Ishikawa (cell line): ENCODE results near the gene DCBLD1.

Experiments used
- CEBPB ChIP-seq: IDR thresholded peaks from 2 replicates; pipeline ENCODE4 v1.6.1; 2012
- CREB1 ChIP-seq: IDR thresholded peaks from 2 replicates; pipeline ENCODE4 v1.6.1; 2012; ENCODE audit warnings: low read depth
- EGR1 ChIP-seq: IDR thresholded peaks from 2 replicates; pipeline ENCODE4 v1.6.1; 2012
- EP300 ChIP-seq: IDR thresholded peaks from 2 replicates; pipeline ENCODE4 v1.6.1; 2012; ENCODE audit warnings: borderline replicate concordance
- FOXM1 ChIP-seq: IDR thresholded peaks from 2 replicates; pipeline ENCODE4 v1.6.1; 2012; ENCODE audit warnings: low read depth, borderline replicate concordance
- NFIC ChIP-seq: IDR thresholded peaks from 2 replicates; pipeline ENCODE4 v1.6.1; 2012
- RAD21 ChIP-seq: IDR thresholded peaks from 2 replicates; pipeline ENCODE4 v1.6.1; 2012; ENCODE audit warnings: low read depth
- TAF1 ChIP-seq: IDR thresholded peaks from 2 replicates; pipeline ENCODE4 v1.6.1; 2012; ENCODE audit warnings: low read depth, mild to moderate bottlenecking
- TCF12 ChIP-seq: IDR thresholded peaks from 2 replicates; pipeline ENCODE4 v1.6.1; 2012; ENCODE audit warnings: low read depth
- TEAD4 ChIP-seq: IDR thresholded peaks from 2 replicates; pipeline ENCODE4 v1.6.1; 2012
- YY1 ChIP-seq: IDR thresholded peaks from 2 replicates; pipeline ENCODE4 v1.6.1; 2012; ENCODE audit warnings: low read depth
- ZBTB7A ChIP-seq: IDR thresholded peaks from 2 replicates; pipeline ENCODE4 v1.6.1; 2012; ENCODE audit warnings: low read depth
- TF ChIP-seq, protein P1 (sequence below): IDR thresholded peaks from 2 replicates; pipeline ENCODE4 v1.6.1; 2012; ENCODE audit warnings: low read depth, mild to moderate bottlenecking
- TF ChIP-seq, protein P2 (sequence below): IDR thresholded peaks from 2 replicates; pipeline ENCODE4 v1.6.1; 2012
- TF ChIP-seq, protein P3 (sequence below): IDR thresholded peaks from 2 replicates; pipeline ENCODE4 v1.6.1; 2012

The DCBLD1 gene

DNA sequence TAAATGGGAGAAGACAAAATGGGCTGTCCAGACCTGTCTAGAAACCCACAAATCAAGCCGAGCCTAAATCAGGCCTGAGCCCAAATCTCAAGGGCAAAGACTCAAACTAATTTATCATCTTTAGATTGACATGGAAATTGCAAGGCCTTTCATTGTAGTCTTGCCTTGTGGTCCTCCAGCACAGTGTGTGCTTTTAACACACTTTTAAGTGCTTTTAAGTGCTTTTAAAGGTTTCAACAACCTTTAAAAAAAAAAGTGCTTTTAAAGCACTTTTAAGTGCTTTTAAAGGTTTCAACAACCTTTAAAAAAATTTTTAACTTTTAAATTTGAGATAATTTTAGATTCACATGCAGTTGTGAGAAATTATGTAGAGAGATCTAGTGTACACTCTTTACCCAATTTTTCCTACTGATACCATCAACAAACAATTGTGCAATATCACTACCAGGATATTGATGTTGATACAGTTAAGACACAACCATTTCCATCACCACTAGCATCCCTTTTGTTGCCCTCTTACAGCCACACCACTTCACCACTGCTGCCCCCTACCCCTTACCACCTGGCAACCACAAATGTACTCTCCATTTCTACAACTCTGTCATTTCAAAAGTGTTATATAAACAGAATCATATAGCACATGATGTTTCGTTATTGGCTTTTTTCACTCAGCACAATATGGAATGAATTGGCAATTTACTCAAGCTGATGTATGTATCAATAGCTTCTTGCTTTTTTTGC is 23.1 kb upstream of the DCBLD1 start:
- no peak for TF ChIP-seq TEAD4
- TF ChIP-seq, protein P1, sequence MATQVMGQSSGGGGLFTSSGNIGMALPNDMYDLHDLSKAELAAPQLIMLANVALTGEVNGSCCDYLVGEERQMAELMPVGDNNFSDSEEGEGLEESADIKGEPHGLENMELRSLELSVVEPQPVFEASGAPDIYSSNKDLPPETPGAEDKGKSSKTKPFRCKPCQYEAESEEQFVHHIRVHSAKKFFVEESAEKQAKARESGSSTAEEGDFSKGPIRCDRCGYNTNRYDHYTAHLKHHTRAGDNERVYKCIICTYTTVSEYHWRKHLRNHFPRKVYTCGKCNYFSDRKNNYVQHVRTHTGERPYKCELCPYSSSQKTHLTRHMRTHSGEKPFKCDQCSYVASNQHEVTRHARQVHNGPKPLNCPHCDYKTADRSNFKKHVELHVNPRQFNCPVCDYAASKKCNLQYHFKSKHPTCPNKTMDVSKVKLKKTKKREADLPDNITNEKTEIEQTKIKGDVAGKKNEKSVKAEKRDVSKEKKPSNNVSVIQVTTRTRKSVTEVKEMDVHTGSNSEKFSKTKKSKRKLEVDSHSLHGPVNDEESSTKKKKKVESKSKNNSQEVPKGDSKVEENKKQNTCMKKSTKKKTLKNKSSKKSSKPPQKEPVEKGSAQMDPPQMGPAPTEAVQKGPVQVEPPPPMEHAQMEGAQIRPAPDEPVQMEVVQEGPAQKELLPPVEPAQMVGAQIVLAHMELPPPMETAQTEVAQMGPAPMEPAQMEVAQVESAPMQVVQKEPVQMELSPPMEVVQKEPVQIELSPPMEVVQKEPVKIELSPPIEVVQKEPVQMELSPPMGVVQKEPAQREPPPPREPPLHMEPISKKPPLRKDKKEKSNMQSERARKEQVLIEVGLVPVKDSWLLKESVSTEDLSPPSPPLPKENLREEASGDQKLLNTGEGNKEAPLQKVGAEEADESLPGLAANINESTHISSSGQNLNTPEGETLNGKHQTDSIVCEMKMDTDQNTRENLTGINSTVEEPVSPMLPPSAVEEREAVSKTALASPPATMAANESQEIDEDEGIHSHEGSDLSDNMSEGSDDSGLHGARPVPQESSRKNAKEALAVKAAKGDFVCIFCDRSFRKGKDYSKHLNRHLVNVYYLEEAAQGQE = no peak
- TF ChIP-seq CEBPB = no peak
- no peak for TF ChIP-seq NFIC
- TF ChIP-seq RAD21 = no peak
- TF ChIP-seq, protein P2, sequence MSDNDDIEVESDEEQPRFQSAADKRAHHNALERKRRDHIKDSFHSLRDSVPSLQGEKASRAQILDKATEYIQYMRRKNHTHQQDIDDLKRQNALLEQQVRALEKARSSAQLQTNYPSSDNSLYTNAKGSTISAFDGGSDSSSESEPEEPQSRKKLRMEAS = no peak
- TF ChIP-seq FOXM1 = no peak

DNA sequence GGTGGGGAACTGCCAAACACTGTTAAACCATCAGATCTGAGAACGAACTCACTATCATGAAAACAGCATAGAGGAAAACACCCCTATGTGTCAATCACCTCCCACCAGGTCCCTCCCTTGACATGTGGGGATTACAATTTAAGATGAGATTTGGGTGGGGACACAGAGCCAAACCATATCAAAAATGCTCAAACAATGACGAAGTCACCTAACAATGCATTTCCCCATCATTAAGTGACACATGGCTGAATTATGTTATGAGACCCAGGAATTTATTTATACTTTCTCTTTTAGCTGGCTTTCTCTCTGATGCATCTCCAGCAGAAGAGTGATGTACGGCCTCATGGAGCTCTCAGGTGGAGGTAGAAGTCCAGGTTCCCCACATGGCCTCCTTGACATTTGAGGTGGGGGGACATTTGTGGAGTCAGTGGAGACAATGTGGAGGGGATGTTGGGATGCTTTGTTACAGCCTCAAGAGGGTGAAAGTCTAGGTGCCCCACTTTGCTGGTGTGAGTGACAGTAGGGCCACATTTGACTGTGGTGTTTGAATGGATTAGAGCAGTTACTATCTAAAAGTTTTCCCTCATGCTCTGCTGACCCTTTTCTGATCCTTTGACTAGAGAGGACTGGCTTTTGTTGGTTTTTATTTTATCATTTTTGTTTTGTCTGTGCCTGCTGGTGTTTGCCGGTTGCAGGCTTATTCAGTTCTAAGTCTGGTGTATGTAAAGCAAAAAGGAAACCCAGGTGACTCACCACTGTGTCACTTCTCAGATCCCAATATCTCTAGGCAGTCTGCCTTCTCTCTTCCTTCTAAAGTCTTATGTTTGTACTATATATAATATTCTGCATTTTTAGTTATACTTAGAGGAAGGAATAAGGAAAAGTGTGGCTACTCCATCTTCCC is 18.5 kb upstream of the DCBLD1 start:
- TF ChIP-seq FOXM1 = no peak

DNA sequence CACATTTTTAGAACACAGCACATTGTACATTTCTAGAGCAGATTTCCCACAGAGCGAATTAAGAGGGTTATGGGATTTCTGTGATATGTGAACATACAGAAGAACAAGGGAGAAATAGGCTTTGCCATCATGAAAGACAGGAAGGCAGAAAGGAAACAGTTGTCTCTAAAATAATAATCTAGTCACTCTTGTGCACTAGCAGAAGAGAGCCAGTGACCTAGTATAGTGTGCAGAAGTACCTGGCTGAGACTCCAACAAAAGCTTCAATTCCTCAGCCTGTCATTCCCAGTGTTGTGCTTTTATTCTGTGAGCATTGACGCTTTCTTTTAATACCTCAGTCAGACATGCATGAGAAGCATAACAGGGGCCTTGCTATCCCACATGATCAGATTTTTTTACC is 17.8 kb upstream of the DCBLD1 start:
- TF ChIP-seq RAD21 = no peak
- no peak for TF ChIP-seq ZBTB7A
- TF ChIP-seq FOXM1 = no peak
- no peak for TF ChIP-seq NFIC
- TF ChIP-seq TCF12 = no peak
- no peak for TF ChIP-seq TAF1
- TF ChIP-seq, protein P2 = no peak
- TF ChIP-seq EP300 = no peak
- TF ChIP-seq YY1 = no peak
- no peak for TF ChIP-seq TEAD4
- no peak for TF ChIP-seq CEBPB
- TF ChIP-seq, protein P1 = no peak
- TF ChIP-seq CREB1 = no peak
- TF ChIP-seq, protein P3, sequence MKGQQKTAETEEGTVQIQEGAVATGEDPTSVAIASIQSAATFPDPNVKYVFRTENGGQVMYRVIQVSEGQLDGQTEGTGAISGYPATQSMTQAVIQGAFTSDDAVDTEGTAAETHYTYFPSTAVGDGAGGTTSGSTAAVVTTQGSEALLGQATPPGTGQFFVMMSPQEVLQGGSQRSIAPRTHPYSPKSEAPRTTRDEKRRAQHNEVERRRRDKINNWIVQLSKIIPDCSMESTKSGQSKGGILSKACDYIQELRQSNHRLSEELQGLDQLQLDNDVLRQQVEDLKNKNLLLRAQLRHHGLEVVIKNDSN = no peak

DNA sequence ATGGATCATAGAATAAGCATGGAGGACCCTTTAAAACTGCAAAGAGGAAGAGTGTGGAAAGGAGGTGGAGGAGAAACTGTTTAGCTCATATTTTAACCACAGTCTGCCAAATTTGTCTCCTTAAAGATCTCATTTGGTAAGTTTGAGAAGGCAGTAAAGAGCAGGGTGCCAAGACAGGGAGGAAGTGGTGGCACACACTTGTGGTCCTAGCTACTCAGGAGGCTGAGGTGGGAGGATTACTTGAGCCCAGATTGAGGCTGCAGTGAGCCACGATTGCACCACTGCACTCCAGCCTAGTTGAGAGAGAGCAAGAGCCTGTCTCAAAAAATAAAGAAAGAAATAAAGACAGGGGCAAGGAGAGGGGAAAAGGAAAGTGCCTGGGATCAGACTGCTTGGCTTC is 16.8 kb upstream of the DCBLD1 start:
- no peak for TF ChIP-seq ZBTB7A
- no peak for TF ChIP-seq CREB1
- no peak for TF ChIP-seq NFIC
- TF ChIP-seq TCF12 = no peak
- TF ChIP-seq YY1 = no peak
- no peak for TF ChIP-seq TEAD4
- TF ChIP-seq, protein P2 = no peak
- TF ChIP-seq, protein P3 = no peak
- no peak for TF ChIP-seq FOXM1
- no peak for TF ChIP-seq TAF1
- TF ChIP-seq, protein P1 = no peak
- no peak for TF ChIP-seq EGR1
- no peak for TF ChIP-seq RAD21
- no peak for TF ChIP-seq EP300
- no peak for TF ChIP-seq CEBPB
